IPS-20b (cell line): ENCODE results near the gene DNER.
A peak's percentile ranks its signal among the peaks of the same experiment; 100 is the strongest.
"Not testable (repeated sequence)": the region's sequence is repeated elsewhere in the genome, so short reads cannot be mapped to it uniquely, and the experiment has no call there.

Source experiments
- H3K27ac ChIP-seq: one replicate; pipeline ENCODE4 v1.5.1; 2013; ENCODE audit warnings: low read length
- H3K27me3 ChIP-seq: 2 replicates; pipeline ENCODE4 v1.6.1; 2013; ENCODE audit warnings: mild to moderate bottlenecking, low read length, inconsistent platforms; ENCODE audit not compliant: insufficient read depth
- H3K36me3 ChIP-seq: 2 replicates; pipeline ENCODE4 v1.6.1; 2013; ENCODE audit warnings: low read depth, mild to moderate bottlenecking, inconsistent platforms, low read length, moderate library complexity; ENCODE audit not compliant: insufficient read depth
- H3K4me1 ChIP-seq: 2 replicates; pipeline ENCODE4 v1.6.1; 2013; ENCODE audit warnings: mild to moderate bottlenecking, control low read depth, inconsistent platforms, low read length, moderate library complexity; ENCODE audit not compliant: insufficient read depth
- H3K4me3 ChIP-seq: 2 replicates; pipeline ENCODE4 v1.5.1; 2013; ENCODE audit warnings: mild to moderate bottlenecking, low read length, inconsistent platforms
- H3K9ac ChIP-seq: 2 replicates; pipeline ENCODE4 v1.6.1; 2013; ENCODE audit warnings: low read depth, mild to moderate bottlenecking, inconsistent platforms, low read length, moderate library complexity
- H3K9me3 ChIP-seq: 2 replicates; pipeline ENCODE4 v1.6.1; 2013; ENCODE audit warnings: mild to moderate bottlenecking, low read depth, low read length, inconsistent platforms; ENCODE audit not compliant: insufficient read depth

Gene DNER

DNA sequence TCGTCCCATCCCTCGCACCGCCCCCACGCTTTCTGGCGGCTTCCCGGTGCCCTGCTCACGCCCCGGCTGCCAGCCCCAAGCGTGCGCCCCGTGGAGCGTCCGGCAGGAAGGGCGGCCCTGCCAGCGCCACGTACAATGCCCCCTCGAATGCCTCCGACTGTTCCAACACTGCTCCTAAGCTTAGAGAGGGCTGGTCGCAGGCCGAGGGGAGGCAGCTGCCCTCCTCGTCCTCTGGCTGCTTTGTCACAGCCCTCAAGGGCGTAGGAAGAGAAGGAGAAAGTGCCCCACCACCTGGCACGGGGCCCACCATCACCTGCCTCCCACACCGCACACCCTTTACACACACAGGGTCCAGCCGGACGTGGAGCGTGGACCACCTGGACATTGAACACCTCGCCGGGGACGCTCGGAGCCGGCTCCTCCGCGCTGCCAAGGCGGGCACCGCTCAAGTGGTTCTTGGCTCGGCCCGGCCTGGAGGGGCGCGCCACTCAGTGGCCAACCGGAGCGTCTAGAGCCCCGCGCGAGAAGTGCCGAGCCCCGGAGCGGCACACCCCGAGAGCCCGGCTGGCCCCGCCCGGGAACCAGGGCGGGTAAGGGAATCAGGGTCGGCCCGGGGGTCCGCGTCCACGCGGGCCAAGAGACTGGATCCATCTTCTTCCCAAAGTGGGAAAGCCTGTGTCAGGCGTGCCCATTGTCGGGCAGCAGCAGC lies 830 bp downstream of the DNER start:
- Histone ChIP-seq H3K9ac (no peak overlapping the region), H3K4me3 (peak overlapping the region; percentile 72), H3K27ac (no peak overlapping the region), H3K4me1 (no peaks in the 10 kb centered on the region; the same call in 1 of the 2 replicates), H3K36me3 (no peaks in the 10 kb centered on the region), H3K27me3 (peaks cover 71% of the 10 kb centered on the region), H3K9me3 (no peaks in the 10 kb centered on the region)

- Histone ChIP-seq H3K9ac (no peak overlapping the region), H3K4me1 (no peaks in the 10 kb centered on the region; the same call in 1 of the 2 replicates), H3K4me3 (no peak overlapping the region), H3K36me3 (no peaks in the 10 kb centered on the region), H3K27me3 (peaks cover 57% of the 10 kb centered on the region), H3K27ac (no peak overlapping the region), H3K9me3 (no peaks in the 10 kb centered on the region)
These were observed 2.2 kb downstream of the DNER start for GRCh38 chr2:229712136-229712535.

DNA sequence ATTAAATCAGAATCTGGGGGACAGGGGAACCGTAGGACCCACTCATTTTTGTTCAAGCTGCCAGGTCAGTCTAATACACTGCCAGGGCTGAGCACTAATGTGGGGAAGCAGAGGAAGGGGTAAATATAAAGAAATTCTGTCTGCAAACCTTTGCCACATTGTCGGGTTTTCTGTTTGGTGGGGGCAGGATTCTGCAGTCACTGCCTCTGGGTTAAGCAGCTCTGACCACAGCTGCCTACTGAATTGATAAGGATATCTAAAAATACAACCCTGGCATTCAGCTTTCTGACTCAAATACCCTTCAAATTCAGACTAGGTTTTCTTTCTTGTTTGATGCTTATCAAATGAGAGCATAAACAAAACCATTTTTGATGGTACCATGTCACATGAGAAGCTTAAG lies 6.0 kb downstream of the DNER start:
- Histone ChIP-seq H3K27ac (no peak overlapping the region), H3K9me3 (no peaks in the 10 kb centered on the region), H3K4me3 (no peak overlapping the region), H3K4me1 (no peaks in the 10 kb centered on the region), H3K36me3 (no peaks in the 10 kb centered on the region), H3K9ac (no peak overlapping the region), H3K27me3 (peaks cover 28% of the 10 kb centered on the region)

DNA sequence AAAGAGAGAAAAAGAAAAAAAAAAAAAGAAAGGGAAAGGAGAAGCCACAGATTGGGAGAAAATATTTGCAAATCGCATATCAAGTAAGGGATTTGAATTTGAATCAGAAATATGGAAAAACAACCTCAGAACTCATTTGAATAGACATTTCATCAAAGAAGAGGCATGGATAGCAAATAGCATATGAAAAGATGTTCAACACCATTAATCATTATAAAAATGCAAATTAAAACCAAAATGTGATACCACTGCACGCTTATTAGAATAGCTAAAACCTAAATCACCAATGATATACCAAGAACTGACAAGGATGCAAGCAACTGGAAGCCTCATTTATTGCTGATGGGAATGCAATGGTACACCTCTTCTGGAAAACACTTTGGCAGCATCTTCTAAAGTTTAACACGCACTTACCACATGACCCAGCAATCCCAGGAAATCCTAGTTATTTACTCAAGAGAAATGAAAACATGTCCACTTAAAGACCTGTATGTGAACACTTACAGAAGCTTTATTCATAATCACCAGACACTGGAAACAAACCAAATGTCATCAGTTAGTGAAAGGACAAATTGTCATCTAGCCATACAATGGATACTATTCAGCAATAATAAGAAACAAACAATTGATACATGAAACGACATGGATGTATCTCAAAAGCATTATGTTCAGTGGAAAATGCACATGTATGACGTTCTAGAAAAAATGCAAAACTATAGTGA lies 10.3 kb downstream of the DNER start:
- H3K9ac ChIP-seq: no peak overlapping the region
- H3K4me1 ChIP-seq: no peaks in the 10 kb centered on the region; the same call in 1 of the 2 replicates
- H3K36me3 ChIP-seq: no peaks in the 10 kb centered on the region
- H3K27me3 ChIP-seq: no peaks in the 10 kb centered on the region
- no peak overlapping the region for H3K4me3 ChIP-seq
- no peak overlapping the region for H3K27ac ChIP-seq
- H3K9me3 ChIP-seq: no peaks in the 10 kb centered on the region

- H3K4me1 ChIP-seq: no peaks in the 10 kb centered on the region; the same call in 1 of the 2 replicates
- no peaks in the 10 kb centered on the region for H3K36me3 ChIP-seq
- no peaks in the 10 kb centered on the region for H3K27me3 ChIP-seq
- no peak overlapping the region for H3K9ac ChIP-seq
- no peak overlapping the region for H3K27ac ChIP-seq
- no peak overlapping the region for H3K4me3 ChIP-seq
- no peaks in the 10 kb centered on the region for H3K9me3 ChIP-seq
These were observed 12.6 kb downstream of the DNER start for GRCh38 chr2:229701716-229702115.

- no peaks in the 10 kb centered on the region for H3K9me3 ChIP-seq
- no peak overlapping the region for H3K4me3 ChIP-seq
- no peaks in the 10 kb centered on the region for H3K27me3 ChIP-seq
- no peak overlapping the region for H3K27ac ChIP-seq
- H3K4me1 ChIP-seq: no peaks in the 10 kb centered on the region; the same call in 1 of the 2 replicates
- no peaks in the 10 kb centered on the region for H3K36me3 ChIP-seq
- H3K9ac ChIP-seq: no peak overlapping the region
These were observed 13.3 kb downstream of the DNER start for GRCh38 chr2:229701062-229701461.

- H3K4me3 ChIP-seq: no peak overlapping the region
- H3K27me3 ChIP-seq: no peaks in the 10 kb centered on the region
- no peaks in the 10 kb centered on the region; the same call in 1 of the 2 replicates for H3K4me1 ChIP-seq
- no peak overlapping the region for H3K27ac ChIP-seq
- no peaks in the 10 kb centered on the region for H3K9me3 ChIP-seq
- no peaks in the 10 kb centered on the region for H3K36me3 ChIP-seq
- no peak overlapping the region for H3K9ac ChIP-seq
These were observed 18.4 kb downstream of the DNER start for GRCh38 chr2:229695961-229696360.

DNA sequence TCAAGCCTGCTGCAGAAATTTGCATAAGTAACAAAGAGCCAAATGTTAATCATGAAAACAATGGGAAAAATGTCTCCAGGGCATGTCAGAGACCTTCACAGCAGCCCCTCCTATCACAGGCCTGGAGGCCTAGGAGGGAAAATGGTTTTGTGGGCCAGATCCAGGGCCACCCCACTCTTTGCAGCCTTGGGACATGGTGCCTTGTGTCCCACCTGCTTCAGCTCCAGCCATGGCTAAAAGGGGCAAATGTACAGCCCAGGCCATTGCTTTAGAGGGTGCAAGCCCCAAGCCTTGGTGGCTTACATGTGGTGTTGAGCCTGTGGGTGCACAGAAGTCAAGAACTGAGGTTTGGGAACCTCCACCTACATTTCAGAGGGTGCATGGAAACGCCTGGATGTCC lies 20.5 kb downstream of the DNER start:
- H3K4me3 ChIP-seq, H3K36me3 ChIP-seq, H3K9me3 ChIP-seq, H3K27ac ChIP-seq, H3K27me3 ChIP-seq, H3K9ac ChIP-seq, H3K4me1 ChIP-seq: not testable (repeated sequence)

DNA sequence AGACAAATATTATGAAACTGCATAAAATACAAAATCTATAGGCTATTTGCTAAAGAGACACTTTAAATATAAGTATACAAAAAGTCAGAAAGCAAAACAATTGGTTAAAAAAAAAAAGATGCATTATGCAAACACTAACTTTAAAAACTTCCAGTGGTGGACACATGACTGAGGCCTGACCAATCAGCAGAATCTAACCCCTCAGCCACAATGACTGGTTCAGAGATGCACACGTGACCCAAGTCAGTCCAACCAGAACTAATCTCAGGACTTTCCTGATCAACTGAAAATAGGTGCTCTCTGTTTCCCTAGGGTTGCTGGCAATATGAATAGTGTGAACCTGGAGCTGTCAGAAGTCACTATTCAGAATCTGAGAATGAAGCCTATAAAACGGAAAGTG lies 22.7 kb downstream of the DNER start:
- Histone ChIP-seq H3K27ac (no peak overlapping the region), H3K36me3 (no peaks in the 10 kb centered on the region), H3K4me3 (no peak overlapping the region), H3K9me3 (no peaks in the 10 kb centered on the region), H3K27me3 (no peaks in the 10 kb centered on the region), H3K4me1 (no peaks in the 10 kb centered on the region), H3K9ac (no peak overlapping the region)

- Histone ChIP-seq H3K27ac (no peak overlapping the region), H3K9ac (no peak overlapping the region), H3K4me3 (no peak overlapping the region), H3K4me1 (no peaks in the 10 kb centered on the region), H3K27me3 (no peaks in the 10 kb centered on the region), H3K9me3 (no peaks in the 10 kb centered on the region), H3K36me3 (no peaks in the 10 kb centered on the region)
These were observed 25.0 kb downstream of the DNER start for GRCh38 chr2:229689307-229689839.

DNA sequence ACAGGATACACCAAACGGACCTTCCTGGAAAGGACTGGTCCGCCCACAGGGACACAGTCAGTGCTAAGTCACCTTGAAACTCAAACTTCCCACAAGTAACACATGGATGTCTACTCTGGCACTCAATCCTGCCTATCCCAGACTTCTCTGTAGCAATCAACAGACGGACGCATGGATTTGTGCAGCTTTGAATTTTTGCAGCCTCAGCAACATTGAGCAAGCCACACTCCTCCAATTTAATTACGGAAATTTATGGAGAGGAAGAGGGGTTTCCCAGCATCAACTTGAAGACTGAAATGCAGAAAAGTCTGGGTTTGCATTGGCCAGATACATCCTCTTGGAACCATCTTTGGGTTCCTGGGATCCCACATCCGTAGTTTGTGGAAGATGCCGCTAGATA lies 26.2 kb downstream of the DNER start:
- no peaks in the 10 kb centered on the region for H3K9me3 ChIP-seq
- no peak overlapping the region for H3K4me3 ChIP-seq
- H3K36me3 ChIP-seq: no peaks in the 10 kb centered on the region
- H3K4me1 ChIP-seq: no peaks in the 10 kb centered on the region
- H3K9ac ChIP-seq: no peak overlapping the region
- no peaks in the 10 kb centered on the region for H3K27me3 ChIP-seq
- no peak overlapping the region for H3K27ac ChIP-seq
